Lung (tissue), 12 donors: ENCODE measurements around the gene CADM2. TPM values are rescaled to one million over a fixed set of nuclear protein-coding genes. Genes with fewer than 3 reads are reported as not detected.

Experiments used
- ATAC-seq: fragments of 200-7000 bp; cut with Tn5 transposase; one replicate; pipeline ENCODE4 v1.9.1; 2020; ENCODE audit warnings: moderate number of reproducible peaks; ENCODE audit not compliant: insufficient read depth, low FRiP score
- DNase-seq, 3 donors: peaks; one replicate each; pipeline ENCODE4 v3.0.0-alpha.2; 2013 to 2017
- H3K27ac ChIP-seq, 2 donors: one replicate each; pipeline ENCODE4 v1.5.1; 2013; ENCODE audit warnings: mild to moderate bottlenecking in 2 of 2, moderate library complexity in 2 of 2, control low read depth in 1 of 2, inconsistent platforms in 1 of 2, low read depth in 1 of 2, low read length in 1 of 2
- H3K27me3 ChIP-seq, 3 donors: one replicate each; pipeline ENCODE4 v1.5.1; 2013; ENCODE audit warnings: low read length in 2 of 3; ENCODE audit not compliant: control insufficient read depth in 3 of 3, insufficient read depth in 3 of 3
- H3K36me3 ChIP-seq, 4 donors: one replicate each; pipeline ENCODE4 v1.5.1; 2013; ENCODE audit warnings: low read length in 4 of 4, mild to moderate bottlenecking in 1 of 4, moderate library complexity in 1 of 4; ENCODE audit not compliant: control insufficient read depth in 4 of 4, insufficient read depth in 4 of 4
- H3K4me1 ChIP-seq, 5 donors: one replicate each; pipeline ENCODE4 v1.5.1; 2013; ENCODE audit warnings: low read length in 5 of 5, mild to moderate bottlenecking in 2 of 5, moderate library complexity in 1 of 5; ENCODE audit not compliant: control insufficient read depth in 5 of 5, insufficient read depth in 5 of 5
- H3K4me3 ChIP-seq: one replicate; pipeline ENCODE4 v1.5.1; 2013; ENCODE audit warnings: mild to moderate bottlenecking, control low read depth, moderate library complexity
- H3K9ac ChIP-seq, 2 donors: one replicate each; pipeline ENCODE4 v1.5.1; 2013; ENCODE audit warnings: low read length in 2 of 2, control low read depth in 1 of 2; ENCODE audit not compliant: insufficient read depth in 1 of 2
- H3K9me3 ChIP-seq, 4 donors: one replicate each; pipeline ENCODE4 v1.5.1; 2013; ENCODE audit warnings: low read length in 3 of 4, mild to moderate bottlenecking in 1 of 4, moderate library complexity in 1 of 4; ENCODE audit not compliant: control insufficient read depth in 4 of 4, insufficient read depth in 3 of 4
- WGBS, 2 donors: extraction: QIAGEN DNeasy Blood & Tissue Kit; methylation state at CpG; one replicate each; pipeline ENCODE4 v1.1.7; 2013; 5-methylcytosine and 5-hydroxymethylcytosine counted together
- polyA plus RNA-seq, 2 donors: library from polyadenylated mRNA; stranded (reverse); fragments of 200-250 nt; gene quantifications; one replicate each; pipeline ENCODE4 v1.2.1, GENCODE V29; 2013
- total RNA-seq, 2 donors: library from RNA; depleted of rRNA in 1 of 2; stranded (reverse); fragments of >200 nt in 1 of 2; gene quantifications; one replicate each; pipeline ENCODE4 v1.2.1, GENCODE V29; 2014 to 2021
- TF ChIP-seq, protein P1 (sequence below): IDR thresholded peaks from 2 replicates; pipeline ENCODE4 v1.5.1; 2012; ENCODE audit warnings: mild to moderate bottlenecking; ENCODE audit errors: control extremely low read depth, extremely low read depth
- donor health status: control.
- donor health status: control.
- donor health status: Bipolar disorder and iron deficiency.
- donor health status: healthy.
- donor health status: DM: yes; HTN: yes; CAD: no.

The CADM2 gene
- total and polyA plus RNA-seq, 4 donors, result 0.14 to 3.3 (median 0.32) TPM

- TF ChIP-seq, protein P1, sequence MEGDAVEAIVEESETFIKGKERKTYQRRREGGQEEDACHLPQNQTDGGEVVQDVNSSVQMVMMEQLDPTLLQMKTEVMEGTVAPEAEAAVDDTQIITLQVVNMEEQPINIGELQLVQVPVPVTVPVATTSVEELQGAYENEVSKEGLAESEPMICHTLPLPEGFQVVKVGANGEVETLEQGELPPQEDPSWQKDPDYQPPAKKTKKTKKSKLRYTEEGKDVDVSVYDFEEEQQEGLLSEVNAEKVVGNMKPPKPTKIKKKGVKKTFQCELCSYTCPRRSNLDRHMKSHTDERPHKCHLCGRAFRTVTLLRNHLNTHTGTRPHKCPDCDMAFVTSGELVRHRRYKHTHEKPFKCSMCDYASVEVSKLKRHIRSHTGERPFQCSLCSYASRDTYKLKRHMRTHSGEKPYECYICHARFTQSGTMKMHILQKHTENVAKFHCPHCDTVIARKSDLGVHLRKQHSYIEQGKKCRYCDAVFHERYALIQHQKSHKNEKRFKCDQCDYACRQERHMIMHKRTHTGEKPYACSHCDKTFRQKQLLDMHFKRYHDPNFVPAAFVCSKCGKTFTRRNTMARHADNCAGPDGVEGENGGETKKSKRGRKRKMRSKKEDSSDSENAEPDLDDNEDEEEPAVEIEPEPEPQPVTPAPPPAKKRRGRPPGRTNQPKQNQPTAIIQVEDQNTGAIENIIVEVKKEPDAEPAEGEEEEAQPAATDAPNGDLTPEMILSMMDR, result no peak
- DNase-seq, result no peak
- no peaks in the 10 kb centered on the region for H3K9me3 ChIP-seq
- no peaks in the 10 kb centered on the region for H3K27me3 ChIP-seq
- H3K9ac ChIP-seq, result no peak overlapping the region
- H3K4me1 ChIP-seq, result peaks cover 0 to 3% (median 0%) of the 10 kb centered on the region in 5 donors
- WGBS, 2 donors, result 74 to 78% methylated on average over 1 of the region's 1 CpG
- no peak overlapping the region for H3K27ac ChIP-seq
- no peak for ATAC-seq
- no peak overlapping the region for H3K4me3 ChIP-seq
- H3K36me3 ChIP-seq, result no peaks in the 10 kb centered on the region
These were observed 93.0 kb downstream of the CADM2 start for GRCh38 chr3:85051786-85052185.

GRCh38 chr3:85053626-85054025, 94.8 kb downstream of the CADM2 start:
- ATAC-seq (no peak), DNase-seq (no peak)
- no peak overlapping the region for H3K27ac ChIP-seq
- no peak overlapping the region for H3K4me3 ChIP-seq
- peaks cover 0 to 3% (median 0%) of the 10 kb centered on the region in 5 donors for H3K4me1 ChIP-seq
- no peaks in the 10 kb centered on the region for H3K36me3 ChIP-seq
- no peak overlapping the region for H3K9ac ChIP-seq
- H3K9me3 ChIP-seq, result no peaks in the 10 kb centered on the region
- 91 to 100% methylated on average over 1 of the region's 1 CpG for WGBS, 2 donors
- no peaks in the 10 kb centered on the region for H3K27me3 ChIP-seq
- TF ChIP-seq, protein P1, result no peak

DNA sequence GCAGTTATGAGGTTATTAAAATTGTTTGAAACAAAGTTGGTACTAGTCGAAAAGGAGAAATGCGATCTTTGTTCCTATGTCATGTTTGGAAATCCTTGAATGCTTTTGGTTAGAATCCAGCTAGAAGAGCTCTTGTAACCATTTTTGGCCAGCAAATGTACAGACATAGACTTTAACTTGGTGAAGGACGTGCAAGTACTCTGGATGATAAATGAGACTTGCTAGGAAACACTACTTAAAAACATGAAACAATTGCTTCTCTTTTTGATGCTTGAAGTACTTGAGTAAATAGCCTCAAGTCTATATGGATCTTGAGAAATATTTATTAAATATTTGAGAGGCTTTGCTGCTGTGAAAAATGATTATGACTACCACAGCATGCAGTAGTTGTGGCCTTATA, 95.8 kb downstream of the CADM2 start:
- ATAC-seq (no peak), DNase-seq (peak in 1 of 3 donors; percentile 33)
- Histone ChIP-seq H3K27me3 (no peaks in the 10 kb centered on the region), H3K9me3 (no peaks in the 10 kb centered on the region), H3K4me1 (peaks cover 0 to 3% (median 0%) of the 10 kb centered on the region in 5 donors), H3K36me3 (no peaks in the 10 kb centered on the region), H3K27ac (no peak overlapping the region), H3K4me3 (no peak overlapping the region), H3K9ac (no peak overlapping the region)
- WGBS, 2 donors, result 58 to 80% methylated on average over 3 of the region's 3 CpGs
- TF ChIP-seq, protein P1, result no peak

DNA sequence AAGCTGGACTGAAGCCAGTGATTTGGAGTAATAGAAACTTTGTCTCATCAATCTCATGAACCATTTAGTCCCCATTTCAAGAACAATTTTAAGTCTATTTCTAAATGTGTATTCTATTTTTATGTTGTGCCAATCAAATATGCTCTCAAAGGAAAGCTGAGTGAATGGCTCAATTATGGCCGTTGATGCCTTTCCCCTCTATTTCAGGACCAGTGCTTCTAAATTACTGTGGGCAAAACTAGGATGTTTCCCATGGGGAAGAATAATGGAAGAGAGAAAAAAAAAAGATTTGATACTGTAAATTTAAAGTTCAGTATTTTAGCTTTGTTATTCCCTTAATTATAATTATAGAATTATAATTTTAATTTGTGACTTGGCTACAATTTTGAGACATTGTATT, 110.1 kb downstream of the CADM2 start:
- TF ChIP-seq, protein P1, result no peak
- H3K4me3 ChIP-seq, result no peak overlapping the region
- no peaks in the 10 kb centered on the region for H3K27me3 ChIP-seq
- no peak overlapping the region for H3K9ac ChIP-seq
- no peak overlapping the region for H3K27ac ChIP-seq
- no peaks in the 10 kb centered on the region for H3K4me1 ChIP-seq
- ATAC-seq (no peak), DNase-seq (no peak)
- H3K36me3 ChIP-seq, result no peaks in the 10 kb centered on the region
- H3K9me3 ChIP-seq, result no peaks in the 10 kb centered on the region
- WGBS, 2 donors, result 91 to 94% methylated on average over 1 of the region's 1 CpG
